K562 (cell line): ENCODE results near the gene EEPD1. TPM values are rescaled to one million over a fixed set of nuclear protein-coding genes. Genes with fewer than 3 reads are reported as not detected.

Experiments used
- ATAC-seq: fragments of 200-7000 bp; cut with Tn5 transposase; 3 replicates; pipeline ENCODE4 v1.9.1; 2020; ENCODE audit warnings: moderate library complexity
- BruUV-seq: library from RNA; stranded (reverse); fragments of 400-500 nt; replicated peaks from 2 replicates; lab custom pipeline; 2021; lab: Mats Ljungman, UMichigan
- CTCF ChIA-PET: fragments of 300-600 bp; formaldehyde crosslinking; extraction: SDS; loops from one replicate; lab custom pipeline; 2021; ENCODE audit warnings: low intra/inter-chr PET ratio; lab: Yijun Ruan, JAX
- POLR2A ChIA-PET: fragments of 300-600, 350-650 bp; sonication (Branson Sonifier 250); formaldehyde crosslinking; extraction: SDS; loops from one replicate; lab custom pipeline; 2021; ENCODE audit warnings: antibody characterized with exemption, inconsistent platforms; lab: Yijun Ruan, JAX
- DNase-seq, 4 experiments: peaks; one replicate each; pipeline versions ENCODE4 v3.0.0 to v3.0.0-alpha.2; 2011 to 2018; ENCODE audit warnings: low spot score in 3 of 4, mixed read lengths in 3 of 4; ENCODE audit errors: extremely low read depth in 1 of 4
- FAIRE-seq: peaks from 2 replicates; lab custom pipeline; 2011; peaks lifted over from hg19 to GRCh38; lab: Jason Lieb, UNC
- H2AFZ ChIP-seq: 2 replicates; pipeline ENCODE4 v1.6.0; 2011; ENCODE audit warnings: low read depth, low read length, control low read depth, inconsistent platforms
- H3K27ac ChIP-seq: fragments of 200-600 bp; 3 replicates; pipeline ENCODE4 v1.8.0; 2011; ENCODE audit warnings: low read depth, mild to moderate bottlenecking, control low read depth, inconsistent platforms, low read length, moderate library complexity, mixed read lengths; ENCODE audit errors: extremely low read depth
- H3K27me3 ChIP-seq, 2 experiments: fragments of 300-600 bp in 1 of 2; 2 replicates in 1 of 2; 3 replicates in 1 of 2; pipeline versions ENCODE4 v1.6.0 to v1.8.0; 2011; ENCODE audit warnings: inconsistent platforms in 2 of 2, low read length in 2 of 2, mild to moderate bottlenecking in 1 of 2, mixed read lengths in 1 of 2, moderate library complexity in 1 of 2; ENCODE audit not compliant: control insufficient read depth in 2 of 2, insufficient read depth in 2 of 2
- H3K36me3 ChIP-seq: fragments of 300-600 bp; 3 replicates; pipeline ENCODE4 v1.8.0; 2011; ENCODE audit warnings: mild to moderate bottlenecking, low read length, inconsistent platforms; ENCODE audit not compliant: control insufficient read depth, insufficient read depth
- H3K4me1 ChIP-seq, 2 experiments: fragments of 200-600 bp in 1 of 2; replicated peaks in 1 of 2; 2 replicates in 1 of 2; 3 replicates in 1 of 2; pipeline versions ENCODE4 v1.5.1 to v1.8.0; 2011; ENCODE audit warnings: inconsistent platforms in 2 of 2, low read length in 2 of 2, mild to moderate bottlenecking in 1 of 2, mixed read lengths in 1 of 2, moderate library complexity in 1 of 2; ENCODE audit not compliant: control insufficient read depth in 2 of 2, insufficient read depth in 2 of 2
- H3K4me2 ChIP-seq: 2 replicates; pipeline ENCODE4 v1.6.1; 2011; ENCODE audit warnings: low read length, control low read depth, inconsistent platforms, mixed read lengths; ENCODE audit not compliant: insufficient read depth
- H3K4me3 ChIP-seq: fragments of 200-600 bp; sonication (generic), shearing (Covaris generic); 2 replicates; pipeline ENCODE4 v1.5.1; 2016; ENCODE audit warnings: control low read depth, inconsistent platforms
- H3K79me2 ChIP-seq: fragments of 200-600 bp; 3 replicates; pipeline ENCODE4 v1.8.0; 2011; ENCODE audit warnings: low read length, inconsistent platforms; ENCODE audit not compliant: control insufficient read depth, insufficient read depth
- H3K9ac ChIP-seq, 2 experiments: 2 replicates each; pipeline versions ENCODE4 v1.6.0 to v1.6.1; 2011; ENCODE audit warnings: low read depth in 2 of 2, low read length in 2 of 2, control low read depth in 1 of 2, inconsistent platforms in 1 of 2, mild to moderate bottlenecking in 1 of 2, mixed read lengths in 1 of 2; ENCODE audit not compliant: insufficient read depth in 1 of 2
- H3K9me1 ChIP-seq: one replicate; pipeline ENCODE4 v1.6.0; 2011; ENCODE audit warnings: inconsistent platforms, mild to moderate bottlenecking, low read length, moderate library complexity; ENCODE audit not compliant: control insufficient read depth, insufficient read depth
- H3K9me3 ChIP-seq: replicated peaks from 2 replicates; pipeline ENCODE4 v1.5.1; 2011; ENCODE audit warnings: low read depth, low read length, inconsistent platforms; ENCODE audit not compliant: control insufficient read depth, insufficient read depth
- H4K20me1 ChIP-seq: replicated peaks from 2 replicates; pipeline ENCODE4 v1.6.1; 2011; ENCODE audit warnings: low read length, inconsistent platforms, mixed read lengths; ENCODE audit not compliant: control insufficient read depth, insufficient read depth
- ATF3 ChIP-seq, 2 experiments: fragments of 450-650 bp in 1 of 2; sonication (generic) in 1 of 2; formaldehyde crosslinking in 1 of 2; IDR thresholded peaks in 1 of 2; conservative IDR thresholded peaks in 1 of 2; 2 replicates each; pipeline versions ENCODE4 v1.6.1 to v1.8.1; 2016 to 2023; ENCODE audit warnings: mild to moderate bottlenecking in 2 of 2, moderate library complexity in 2 of 2, inconsistent platforms in 1 of 2, missing genetic modification reagents in 1 of 2
- CHD2 ChIP-seq: IDR thresholded peaks from 2 replicates; pipeline ENCODE4 v1.6.1; 2011; ENCODE audit warnings: low read depth, low read length
- DPF2 ChIP-seq: fragments of 450-650 bp; IDR thresholded peaks from 2 replicates; pipeline ENCODE4 v1.6.1; 2016
- ETV5 ChIP-seq: sonication (generic); formaldehyde crosslinking; IDR thresholded peaks from 2 replicates; pipeline ENCODE4 v1.4.0; 2020; ENCODE audit warnings: low read depth, mild to moderate bottlenecking, missing genetic modification reagents
- ETV6 ChIP-seq, 3 experiments: fragments of 150-350 bp in 1 of 3; sonication (generic) in 1 of 3; formaldehyde crosslinking in 1 of 3; IDR thresholded peaks; 2 replicates each; pipeline versions ENCODE4 v1.6.1 to v1.8.0; 2014 to 2022; ENCODE audit warnings: borderline replicate concordance in 2 of 3, low read depth in 2 of 3, antibody characterized with exemption in 1 of 3, low read length in 1 of 3, mild to moderate bottlenecking in 1 of 3, missing genetic modification reagents in 1 of 3
- GTF2F1 ChIP-seq: IDR thresholded peaks from 2 replicates; pipeline ENCODE4 v1.6.1; 2011; ENCODE audit warnings: low read depth, low read length, improper control_type of control experiment
- PURB ChIP-seq: sonication (generic); formaldehyde crosslinking; IDR thresholded peaks from 2 replicates; pipeline ENCODE4 v1.9.0; 2021; ENCODE audit warnings: low read depth, mild to moderate bottlenecking, missing genetic modification reagents
- SETDB1 ChIP-seq: IDR thresholded peaks from one replicate; pipeline ENCODE4 v1.6.1; 2012; ENCODE audit warnings: low read length, control low read depth, inconsistent platforms
- SMAD1 ChIP-seq: fragments of 150-350 bp; IDR thresholded peaks from 2 replicates; pipeline ENCODE4 v1.6.1; 2014; ENCODE audit warnings: low read length, low read depth; ENCODE audit not compliant: partially characterized antibody
- SPI1 ChIP-seq: IDR thresholded peaks from 2 replicates; pipeline ENCODE4 v1.6.1; 2011; ENCODE audit warnings: low read depth, low read length, control low read depth, borderline replicate concordance
- SRSF7 ChIP-seq: fragments of 200-400 bp; formaldehyde crosslinking; optimal IDR thresholded peaks from 2 replicates; pipeline ENCODE3; 2017; ENCODE audit warnings: mild to moderate bottlenecking, low read depth, low read length
- ZBTB1 ChIP-seq: sonication (generic); formaldehyde crosslinking; IDR thresholded peaks from 2 replicates; pipeline ENCODE4 v1.8.1; 2023; ENCODE audit warnings: missing genetic modification reagents, low read depth, mild to moderate bottlenecking, borderline replicate concordance
- ZNF239 ChIP-seq: fragments of 250-450 bp; sonication (Bioruptor Pico); IDR thresholded peaks from 2 replicates; pipeline ENCODE4 v1.4.0; 2020; ENCODE audit warnings: mild to moderate bottlenecking
- ZNF589 ChIP-seq: fragments of 200-800 bp; sonication (Bioruptor generic); IDR thresholded peaks from 2 replicates; pipeline ENCODE4 v1.6.1; 2016; ENCODE audit warnings: low read depth, missing genetic modification characterization, missing compliant biosample characterization
- ZNF655 ChIP-seq: fragments of 250-450 bp; sonication (Bioruptor Pico); IDR thresholded peaks from 2 replicates; pipeline ENCODE4 v1.5.0; 2021
- ZNF717 ChIP-seq: fragments of 250-450 bp; sonication (Bioruptor Pico); IDR thresholded peaks from 2 replicates; pipeline ENCODE4 v1.5.0; 2021
- WGBS: fragments of 100-300 bp; shearing (Covaris generic); methylation state at CpG from one replicate; pipeline ENCODE4 v1.1.6; 2016; ENCODE audit warnings: low coverage, mixed read lengths; ENCODE audit not compliant: insufficient coverage; ENCODE audit errors: missing lambda C conversion rate; 5-methylcytosine and 5-hydroxymethylcytosine counted together
- in situ Hi-C: fragments of 300-500 bp; cut with MboI; formaldehyde crosslinking; loops from 4 replicates; pipeline ENCODE4 v1.15.0; 2018; ENCODE audit warnings: inconsistent platforms, mixed read lengths
- intact Hi-C: fragments of 100-400 bp; cut with micrococcal nuclease; formaldehyde crosslinking; loops from 2 replicates; pipeline ENCODE4 v1.14.2; 2022
- polyA plus RNA-seq, 8 experiments: library from polyadenylated mRNA; depleted of rRNA in 4 of 8; stranded (reverse) in 5 of 8; unstranded in 3 of 8; fragments of >200 nt; fragmentation: Nextera tagmentation in 2 of 8; fragmentation: Illumina TruSeq in 1 of 8; extraction: Ambion mirVana in 2 of 8; extraction: Trizol in 1 of 8; gene quantifications; 2 replicates each; pipeline versions ENCODE4 v1.2.1 to v1.2.3, GENCODE V29; 2011 to 2014; ENCODE audit warnings: inconsistent platforms in 1 of 8, missing spikeins in 1 of 8
- total RNA-seq, 7 experiments: library from RNA; depleted of rRNA in 6 of 7; stranded (reverse); fragments of >200 nt in 6 of 7; fragmentation: Illumina TruSeq in 2 of 7; extraction: Trizol in 2 of 7; gene quantifications; 2 replicates each; pipeline versions ENCODE4 v1.2.1 to v1.2.3, GENCODE V29; 2011 to 2021; ENCODE audit warnings: low replicate concordance in 1 of 7

EEPD1 gene
- total and polyA plus RNA-seq, 9 of the 15 experiments (the other 6 are each of a cell fraction or from before 2014, with no cell fraction given): 0.01 to 1.5 (median 0.74) TPM; not detected in 1

- no peaks in the 10 kb centered on the region for H3K9me3 ChIP-seq
- no peaks in the 10 kb centered on the region for H3K36me3 ChIP-seq
- CTCF ChIA-PET: interaction anchor here (1.0 kb wide), 1 partner anchor 9 kb away, joined by 3 read pairs; no protein-coding TSS in a partner anchor
- no peak overlapping the region for H3K4me2 ChIP-seq
- H3K9ac ChIP-seq: no peak overlapping the region
- no peaks in the 10 kb centered on the region for H3K4me1 ChIP-seq
- intact Hi-C loops (no loop called here), in situ Hi-C loops (no loop called here)
- ATAC-seq (no peak), FAIRE-seq (no peak), DNase-seq (no peak)
- TF ChIP-seq ZNF717: no peak
- TF ChIP-seq DPF2: no peak
- no peak for TF ChIP-seq ZNF589
- no peak for TF ChIP-seq SRSF7
- TF ChIP-seq SPI1: no peak
- no peak for TF ChIP-seq PURB (CRISPR knock-in tag)
- no peak for TF ChIP-seq ZNF655 (CRISPR knock-in tag)
- TF ChIP-seq SMAD1: no peak
- no peak for TF ChIP-seq ZBTB1 (CRISPR knock-in tag)
- no peak for TF ChIP-seq CHD2
- no peak for TF ChIP-seq ETV6 (IDR thresholded peaks at IDR 0.05; ENCODE audit: borderline replicate concordance in 1 of 2, low read depth in 2 of 2, low read length in 1 of 2)
- TF ChIP-seq ETV6 (CRISPR knock-in tag; IDR thresholded peaks at IDR 0.05; ENCODE audit: borderline replicate concordance): no peak
- TF ChIP-seq ATF3 (IDR thresholded peaks at IDR 0.05): no peak
- no peak for TF ChIP-seq ATF3 (CRISPR knock-in tag; conservative IDR thresholded peaks at IDR 0.05)
- TF ChIP-seq ETV5: no peak
- no peak for TF ChIP-seq GTF2F1
- no peak for TF ChIP-seq ZNF239 (CRISPR knock-in tag)
- no peak for TF ChIP-seq SETDB1
- no peak overlapping the region for H3K4me3 ChIP-seq
- 5% methylated on average over 7 of the region's 7 CpGs for WGBS
- H2AFZ ChIP-seq: no peak overlapping the region
- no peaks in the 10 kb centered on the region for H3K79me2 ChIP-seq
- peaks cover 25 to 48% of the 10 kb centered on the region in 2 experiments; a peak in 3 of 5 replicates for H3K27me3 ChIP-seq
- POLR2A ChIA-PET: no interaction called here
- no peaks in the 10 kb centered on the region for H4K20me1 ChIP-seq
- no TSS peak for BruUV-seq
- H3K27ac ChIP-seq: no peak overlapping the region
- no peaks in the 10 kb centered on the region for H3K9me1 ChIP-seq
Observed at GRCh38 chr7:36226151-36226550, 73.1 kb downstream of the EEPD1 start.
